C4-2B (cell line): ENCODE results near the gene KBTBD8.

Experiments used
- ZFX ChIP-seq: fragments of 450-650 bp; IDR thresholded peaks from 2 replicates; pipeline ENCODE4 v1.6.1; 2017
- TF ChIP-seq, protein P1 (sequence below): fragments of 450-650 bp; conservative IDR thresholded peaks from 2 replicates; pipeline ENCODE4 v1.5.1; 2017; ENCODE audit warnings: mild to moderate bottlenecking

DNA sequence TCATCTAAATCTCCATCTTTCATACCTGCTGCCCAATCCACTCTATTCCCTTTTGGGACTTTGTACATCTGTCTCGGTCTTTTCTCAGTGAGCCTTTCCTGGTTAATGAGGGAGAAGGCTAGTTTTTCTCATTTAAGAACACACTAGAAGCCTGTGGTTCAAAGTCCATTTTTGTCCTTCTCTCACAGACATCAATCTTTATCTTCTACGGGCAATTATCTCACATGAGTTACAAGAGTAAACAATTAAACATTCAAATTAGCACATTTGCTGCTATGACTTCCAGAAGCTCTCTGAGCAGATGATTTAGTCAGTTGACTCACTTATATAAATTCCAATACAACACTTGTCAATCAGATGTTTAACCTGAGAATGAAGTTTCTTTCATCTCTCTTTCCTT lies 49.3 kb upstream of the KBTBD8 start:
- TF ChIP-seq, protein P1, sequence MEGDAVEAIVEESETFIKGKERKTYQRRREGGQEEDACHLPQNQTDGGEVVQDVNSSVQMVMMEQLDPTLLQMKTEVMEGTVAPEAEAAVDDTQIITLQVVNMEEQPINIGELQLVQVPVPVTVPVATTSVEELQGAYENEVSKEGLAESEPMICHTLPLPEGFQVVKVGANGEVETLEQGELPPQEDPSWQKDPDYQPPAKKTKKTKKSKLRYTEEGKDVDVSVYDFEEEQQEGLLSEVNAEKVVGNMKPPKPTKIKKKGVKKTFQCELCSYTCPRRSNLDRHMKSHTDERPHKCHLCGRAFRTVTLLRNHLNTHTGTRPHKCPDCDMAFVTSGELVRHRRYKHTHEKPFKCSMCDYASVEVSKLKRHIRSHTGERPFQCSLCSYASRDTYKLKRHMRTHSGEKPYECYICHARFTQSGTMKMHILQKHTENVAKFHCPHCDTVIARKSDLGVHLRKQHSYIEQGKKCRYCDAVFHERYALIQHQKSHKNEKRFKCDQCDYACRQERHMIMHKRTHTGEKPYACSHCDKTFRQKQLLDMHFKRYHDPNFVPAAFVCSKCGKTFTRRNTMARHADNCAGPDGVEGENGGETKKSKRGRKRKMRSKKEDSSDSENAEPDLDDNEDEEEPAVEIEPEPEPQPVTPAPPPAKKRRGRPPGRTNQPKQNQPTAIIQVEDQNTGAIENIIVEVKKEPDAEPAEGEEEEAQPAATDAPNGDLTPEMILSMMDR, result no peak
- no peak for TF ChIP-seq ZFX
